ENCODE results near the gene NPW.
"Not testable (repeated sequence)": the region's sequence is repeated elsewhere in the genome, so short reads cannot be mapped to it uniquely, and the experiment has no call there.

Gene NPW

DNA sequence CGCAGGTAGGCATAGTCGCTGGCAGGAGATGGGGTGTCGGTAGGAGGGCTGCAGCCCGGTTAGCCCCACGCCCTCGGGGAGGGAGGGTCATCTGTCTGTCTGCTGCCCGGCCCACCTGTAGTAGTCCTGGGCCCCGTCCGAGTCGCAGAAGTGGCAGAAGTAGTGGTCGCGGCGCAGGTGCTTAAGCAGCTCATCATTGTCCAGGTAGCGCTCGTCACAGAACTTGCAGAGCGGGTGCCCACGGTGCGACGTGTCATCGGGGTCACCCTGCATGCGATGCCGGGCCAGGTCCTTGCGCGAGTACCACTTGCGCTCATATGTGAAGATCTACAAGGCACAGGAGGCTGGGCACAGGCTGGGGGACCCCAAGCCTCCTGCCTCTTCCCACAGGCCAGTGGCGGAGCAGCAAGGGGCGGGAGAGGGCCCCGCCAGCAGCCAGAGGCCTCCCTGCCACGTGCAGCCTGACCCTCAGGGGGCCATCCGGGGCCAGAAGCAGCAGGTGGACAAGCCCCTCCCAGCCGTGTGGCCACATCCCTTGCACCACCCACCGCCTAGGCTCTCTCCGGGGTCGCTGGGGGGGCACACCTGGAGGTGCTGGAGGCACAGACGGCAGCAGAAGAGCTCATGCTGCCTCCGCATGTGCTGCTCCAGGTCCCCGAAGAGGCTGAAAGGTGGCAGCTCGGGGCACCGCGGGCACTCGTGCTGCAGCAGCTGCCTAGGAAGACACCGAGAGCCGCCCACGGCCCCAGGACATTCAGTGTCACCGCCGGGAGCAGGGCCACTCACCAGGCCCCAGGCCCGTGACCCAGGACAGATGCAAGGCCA lies 17.0 kb upstream of the NPW start:
- no peak for DNase-seq (ENCODE audit: low read depth, low spot score)

DNA sequence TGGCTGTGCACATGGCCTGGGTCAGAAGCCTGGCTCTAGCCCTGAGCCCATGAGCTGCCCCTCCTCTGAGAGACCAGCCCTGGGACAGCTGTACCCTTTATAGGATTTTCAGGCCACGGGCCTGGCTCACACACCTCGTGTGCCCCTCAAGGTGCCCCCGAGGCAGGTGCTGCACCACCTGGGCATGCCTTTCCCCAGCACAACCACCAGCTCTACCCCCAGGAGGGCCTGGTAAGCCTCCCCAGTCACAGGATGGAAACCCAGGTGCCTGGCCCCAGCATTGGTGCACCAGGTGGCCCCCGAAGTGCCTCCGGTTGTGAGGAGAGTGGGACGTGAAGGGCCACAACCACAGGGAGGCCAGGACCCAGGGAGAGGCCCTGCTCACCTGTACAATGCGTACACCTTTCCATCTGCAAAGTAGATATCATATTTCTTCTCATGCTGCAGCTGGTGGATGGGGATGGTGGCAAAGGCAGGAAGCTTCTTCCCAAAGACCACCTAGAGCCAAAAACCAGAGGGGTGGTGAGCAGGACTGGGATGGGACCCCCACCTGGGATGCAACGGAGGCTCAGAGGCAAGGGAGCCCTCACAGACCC lies 16.3 kb upstream of the NPW start:
- no peak for DNase-seq (ENCODE audit: low read depth, low spot score)

DNA sequence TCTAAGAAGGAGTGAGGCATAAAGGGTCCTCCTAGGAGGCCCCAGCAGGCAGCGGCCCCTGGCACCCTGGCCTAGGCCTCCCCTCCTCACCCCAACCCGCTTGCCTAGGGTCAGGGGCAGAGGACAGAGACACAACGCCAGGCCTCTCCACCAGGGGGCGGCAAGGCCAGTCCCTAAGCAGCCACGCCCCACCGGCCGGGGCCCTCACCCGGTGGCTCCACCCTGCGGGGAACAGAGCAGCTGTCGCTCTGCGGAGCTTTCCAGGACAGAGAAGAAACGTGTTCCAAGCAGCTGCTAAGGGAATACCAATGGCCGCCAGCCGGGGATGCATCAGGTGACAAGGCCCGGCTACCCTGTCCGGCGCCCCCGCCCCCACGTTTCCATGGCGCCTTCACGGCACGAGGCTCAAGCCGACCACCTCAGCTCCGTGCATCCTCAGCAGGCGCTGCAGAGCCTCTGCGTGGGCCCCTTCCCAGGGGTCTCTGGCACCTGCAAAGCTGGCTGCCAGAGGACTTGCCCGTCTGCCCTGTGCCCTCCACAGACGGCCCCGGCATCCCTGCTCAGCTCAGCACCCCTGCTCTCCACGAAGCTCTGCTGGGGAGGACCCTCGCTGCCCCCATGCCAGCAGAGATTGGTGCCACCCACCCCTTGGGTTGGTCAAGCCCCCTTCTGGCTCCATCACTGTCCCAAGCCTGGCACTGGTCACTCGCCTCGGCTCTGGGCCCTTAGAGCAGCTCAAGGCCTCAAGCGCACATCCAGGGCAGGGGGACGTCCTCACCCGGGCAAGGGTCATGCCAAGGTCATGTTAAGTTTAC lies 15.6 kb upstream of the NPW start:
- peak; percentile 92 for DNase-seq (ENCODE audit: low read depth, low spot score)

DNA sequence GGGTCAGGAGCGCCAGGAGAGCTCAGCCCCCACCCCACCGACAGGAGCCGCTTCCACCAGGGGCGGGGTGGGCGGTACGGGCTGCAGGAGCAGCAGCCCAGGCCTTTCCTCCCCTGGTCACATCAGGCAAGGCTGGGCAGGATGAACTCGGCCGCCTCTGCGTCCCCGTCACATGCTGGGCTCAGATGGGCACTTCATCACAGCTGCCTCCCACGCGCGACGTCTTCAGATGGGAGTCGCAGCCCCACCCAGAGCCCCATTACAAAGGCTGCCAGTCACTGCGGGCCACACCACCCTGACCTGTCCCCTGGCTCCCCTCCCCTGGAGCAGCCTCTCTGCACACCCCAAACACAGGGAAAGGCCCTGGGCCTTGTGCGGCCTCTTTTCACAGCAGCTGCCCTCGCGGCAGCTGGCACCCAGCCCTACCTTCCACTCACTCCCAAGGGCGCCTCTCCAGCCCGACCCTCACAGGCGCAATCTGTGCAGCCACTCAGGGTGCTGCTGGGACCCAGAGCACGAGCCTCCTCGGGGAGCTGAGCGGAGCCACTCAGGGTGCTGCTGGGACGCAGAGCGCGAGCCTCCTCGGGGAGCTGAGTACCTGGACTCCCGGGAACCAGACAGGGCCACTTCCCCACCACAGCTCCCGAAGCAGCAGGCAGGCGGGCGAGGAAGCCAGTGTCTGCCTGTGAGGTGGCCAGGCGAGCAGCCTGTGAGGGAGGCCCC lies 14.6 kb upstream of the NPW start:
- DNase-seq (ENCODE audit: low read depth, low spot score) = no peak

DNA sequence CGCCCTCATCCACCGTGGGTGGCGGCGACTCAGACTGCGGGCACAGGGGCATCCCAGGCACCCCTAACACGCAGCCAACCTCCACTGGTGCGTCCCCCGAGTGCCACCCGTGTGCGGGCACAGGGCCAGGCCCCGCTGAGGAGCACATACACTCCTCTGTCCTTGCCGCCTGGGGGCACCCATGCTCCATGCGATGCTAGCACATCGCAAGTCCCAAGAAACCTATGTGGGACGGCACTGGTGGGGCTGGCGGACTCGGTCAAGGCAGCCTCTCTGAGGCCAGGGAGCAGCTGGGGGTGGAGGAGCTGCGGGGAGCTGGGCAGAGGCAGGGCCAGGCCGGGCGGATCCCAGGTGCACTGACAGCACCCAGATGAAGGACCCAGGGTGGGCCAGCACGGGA lies 13.9 kb upstream of the NPW start:
- DNase-seq (ENCODE audit: low read depth, low spot score) = no peak

DNA sequence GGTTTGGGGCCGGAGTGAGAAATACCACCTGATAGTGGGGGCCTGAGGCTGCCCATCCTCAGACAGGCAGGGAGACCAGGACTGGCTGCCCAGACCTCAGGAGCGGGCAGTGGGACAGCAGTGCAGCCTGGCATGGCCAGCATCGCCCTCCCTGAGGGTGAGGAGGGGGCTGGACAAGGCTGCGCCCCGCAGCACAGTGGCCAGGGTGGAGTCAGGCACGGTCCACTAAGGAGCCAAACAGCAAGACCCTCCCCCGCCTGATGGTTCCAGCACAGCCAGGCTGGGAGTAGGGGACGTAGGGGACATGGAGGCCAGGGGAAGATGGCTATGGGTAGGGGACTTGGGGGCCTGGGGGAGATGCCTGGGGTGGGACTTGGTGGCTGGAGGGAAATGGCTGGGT lies 13.3 kb upstream of the NPW start:
- DNase-seq (ENCODE audit: low read depth, low spot score) = no peak

DNA sequence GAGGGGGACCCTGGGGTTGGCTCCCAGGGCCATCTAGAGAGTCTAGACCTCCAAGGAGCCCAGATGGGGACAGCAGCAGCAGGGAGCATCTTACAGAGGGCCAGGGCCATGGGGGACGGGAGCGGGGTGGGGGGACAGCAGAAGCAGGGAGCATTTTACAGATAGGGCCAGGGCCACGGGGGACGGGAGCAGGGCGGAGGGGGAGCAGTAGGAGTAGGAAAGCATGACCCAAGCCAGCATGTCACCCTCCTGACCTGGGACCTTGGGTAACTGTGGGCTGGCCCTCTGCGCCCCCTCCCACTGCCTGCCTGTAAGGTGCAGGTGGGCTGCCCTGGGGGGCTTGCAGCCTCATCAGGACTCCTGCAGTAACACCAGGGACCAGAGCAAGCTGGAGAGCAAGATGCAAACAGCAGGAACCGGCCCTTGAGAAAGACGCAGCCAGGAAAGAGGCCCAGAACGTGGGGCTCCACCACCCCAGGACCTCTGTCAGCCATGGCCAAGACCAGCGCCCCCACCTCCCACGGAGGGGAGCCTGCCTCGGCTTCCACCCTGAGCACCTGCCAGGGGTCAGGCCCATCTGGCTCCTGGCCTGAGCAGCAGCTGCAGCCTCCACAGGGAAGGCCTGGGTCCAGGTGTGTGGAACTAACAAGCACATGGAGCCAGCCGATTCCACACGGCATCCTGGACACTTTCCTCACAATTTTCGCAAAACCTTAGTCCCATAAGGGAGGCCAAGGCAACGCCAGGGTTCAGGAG lies 12.3 kb upstream of the NPW start:
- no peak for DNase-seq (ENCODE audit: low read depth, low spot score)

DNA sequence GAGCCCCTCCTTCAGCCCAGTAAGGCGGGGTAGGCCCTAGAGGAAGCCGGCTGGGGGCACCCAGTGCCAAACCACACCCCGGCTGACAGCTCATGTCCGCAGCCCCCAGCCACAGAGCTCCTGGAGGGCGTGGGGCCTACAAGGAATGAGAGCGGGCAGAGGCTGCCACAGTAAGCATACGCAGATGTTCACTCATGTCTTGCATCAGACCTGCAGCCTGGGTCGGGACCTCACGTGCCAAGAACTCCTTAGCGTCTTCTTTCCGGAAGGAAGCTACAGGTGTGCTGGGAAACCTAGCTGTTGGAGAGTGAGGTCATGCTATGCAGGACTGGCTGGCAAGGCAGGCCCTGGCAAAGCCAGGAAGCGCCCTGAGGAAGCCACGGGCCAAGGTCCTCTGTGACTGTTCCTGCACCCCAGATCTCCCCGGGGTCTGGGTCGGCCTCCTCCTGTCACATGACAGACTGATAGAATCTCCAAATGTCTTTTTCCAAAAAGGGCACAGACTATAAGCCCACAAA lies 11.5 kb upstream of the NPW start:
- no peak for DNase-seq (ENCODE audit: low read depth, low spot score)

DNA sequence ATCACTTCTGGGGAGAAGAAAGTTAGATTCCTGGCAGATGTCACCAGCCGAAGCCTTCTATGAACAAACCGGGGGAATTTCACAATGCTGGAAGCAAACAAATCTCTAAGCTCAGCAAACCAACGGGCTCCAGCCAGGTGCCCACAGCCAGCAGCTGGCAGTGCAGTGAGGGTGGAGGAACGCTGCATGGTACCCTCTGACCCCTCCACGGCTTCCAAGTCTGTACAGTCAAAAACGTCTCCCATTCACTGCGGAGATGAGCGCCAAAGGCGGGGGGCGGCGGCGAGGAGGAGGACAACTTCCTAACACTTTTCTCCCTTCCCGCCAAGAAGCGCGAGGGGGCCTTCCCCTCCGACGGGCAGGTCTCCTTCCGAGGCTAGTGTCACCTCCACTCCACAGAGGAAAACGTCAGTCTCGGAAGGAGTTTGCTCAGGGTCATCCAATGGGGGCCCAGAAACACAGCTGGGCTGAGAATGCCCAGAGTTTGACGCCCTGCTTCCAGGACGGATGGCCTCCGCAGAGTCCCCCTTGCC lies 10.9 kb upstream of the NPW start:
- DNase-seq (ENCODE audit: low read depth, low spot score) = no peak

DNA sequence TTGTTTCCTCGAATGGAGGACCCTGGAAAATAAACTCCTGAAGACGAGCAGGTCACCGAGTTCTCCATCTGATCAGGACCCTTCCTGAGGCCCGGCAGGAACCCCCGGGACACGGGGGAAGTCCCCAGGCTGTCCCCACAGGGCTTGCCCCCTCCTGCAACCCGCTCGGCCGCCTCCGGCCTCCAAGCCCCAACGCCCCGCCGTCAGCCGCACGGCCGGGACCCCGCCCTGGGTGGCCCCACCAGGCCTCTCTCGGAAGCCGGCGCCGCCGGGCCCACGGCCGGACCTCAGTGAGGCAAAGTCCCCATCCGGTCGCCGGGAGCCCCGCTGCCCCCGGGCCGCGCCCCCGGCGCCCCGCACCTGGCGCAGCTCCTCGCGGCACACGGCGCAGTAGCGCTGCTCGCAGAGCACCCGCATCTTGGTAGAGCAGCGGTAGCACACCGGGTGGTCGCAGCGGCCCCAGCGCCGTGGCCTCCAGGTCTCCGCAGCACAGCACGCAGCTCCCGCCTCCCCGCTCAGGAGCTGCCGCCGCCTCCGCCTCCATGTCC lies 10.3 kb upstream of the NPW start:
- no peak for DNase-seq (ENCODE audit: low read depth, low spot score)

DNA sequence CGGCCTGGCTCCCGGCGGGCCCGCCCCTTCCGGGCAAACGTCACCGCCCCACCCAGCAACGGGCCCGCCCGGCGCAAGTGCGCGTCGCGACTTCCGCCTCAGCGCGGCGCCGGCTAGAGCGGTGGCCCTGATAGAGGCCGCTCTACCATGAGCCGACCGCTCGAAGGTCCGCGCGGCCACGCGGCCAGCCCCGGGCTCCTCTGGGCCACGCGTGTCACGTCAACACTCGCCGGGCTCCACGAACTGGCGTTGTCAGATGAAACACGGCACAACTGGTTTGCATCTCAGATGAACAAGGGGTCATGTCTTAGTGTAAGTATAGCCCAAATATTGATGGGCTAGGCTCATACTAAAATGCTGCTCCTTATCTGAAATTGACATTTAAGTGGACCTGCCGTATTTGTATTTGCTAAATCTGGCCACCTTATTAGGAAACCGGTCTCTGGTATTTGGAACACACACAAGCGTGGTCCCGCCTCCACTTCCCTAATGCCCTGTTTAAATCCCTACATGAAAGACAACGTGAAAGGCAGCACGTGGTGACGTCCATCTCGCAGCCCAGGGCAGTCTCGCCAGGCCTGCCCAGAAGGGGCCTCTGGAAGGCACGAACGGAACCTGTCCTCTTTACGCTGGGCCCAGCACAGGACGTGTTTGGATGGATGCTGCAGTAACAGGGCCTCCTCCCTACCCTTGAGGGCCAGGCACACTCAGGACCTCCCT lies 9.6 kb upstream of the NPW start, which contains the start of gene ZNF598:
ZNF598 (minus strand) TSS at position 31 of the 720 bp plus-strand sequence.
- peak; percentile 96 for DNase-seq (ENCODE audit: low read depth, low spot score)

DNA sequence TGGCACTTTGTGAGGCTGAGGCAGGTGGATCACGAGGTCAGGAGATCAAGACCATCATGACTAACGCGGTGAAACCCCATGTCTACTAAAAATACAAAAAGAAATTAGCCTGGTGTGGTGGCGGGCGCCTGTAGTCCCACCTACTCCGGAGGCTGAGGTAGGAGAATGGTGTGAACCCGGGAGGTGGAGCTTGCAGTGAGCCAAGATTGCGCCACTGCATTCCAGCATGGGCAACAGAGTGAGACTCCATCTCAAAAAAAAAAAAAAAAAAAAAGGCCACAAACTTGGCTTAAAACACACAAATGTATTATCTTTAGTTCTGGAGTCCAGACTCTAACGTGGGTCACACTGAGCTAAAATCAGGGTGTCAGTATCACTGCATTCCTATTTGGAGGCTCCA lies 7.9 kb upstream of the NPW start:
- DNase-seq (ENCODE audit: low read depth, low spot score) = not testable (repeated sequence)

DNA sequence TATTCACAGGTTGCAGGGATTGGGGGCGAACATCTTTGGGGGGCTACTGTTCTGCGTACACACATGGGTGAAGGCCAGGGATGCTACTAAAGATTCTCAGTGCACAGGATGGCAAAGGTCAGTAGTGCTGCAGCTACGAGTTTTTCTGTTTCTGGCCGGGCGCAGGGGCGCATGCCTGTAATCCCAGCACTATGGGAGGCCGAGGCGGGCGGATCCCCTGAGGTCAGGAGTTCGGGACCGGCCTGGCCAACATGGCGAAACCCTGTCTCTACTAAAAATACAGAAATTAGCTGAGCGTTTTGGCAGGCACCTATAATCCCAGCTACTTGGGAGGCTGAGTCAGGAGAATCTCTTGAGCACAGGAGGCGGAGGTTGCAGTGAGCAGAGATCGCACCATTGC lies 6.1 kb upstream of the NPW start:
- no peak for DNase-seq (ENCODE audit: low read depth, low spot score)

DNA sequence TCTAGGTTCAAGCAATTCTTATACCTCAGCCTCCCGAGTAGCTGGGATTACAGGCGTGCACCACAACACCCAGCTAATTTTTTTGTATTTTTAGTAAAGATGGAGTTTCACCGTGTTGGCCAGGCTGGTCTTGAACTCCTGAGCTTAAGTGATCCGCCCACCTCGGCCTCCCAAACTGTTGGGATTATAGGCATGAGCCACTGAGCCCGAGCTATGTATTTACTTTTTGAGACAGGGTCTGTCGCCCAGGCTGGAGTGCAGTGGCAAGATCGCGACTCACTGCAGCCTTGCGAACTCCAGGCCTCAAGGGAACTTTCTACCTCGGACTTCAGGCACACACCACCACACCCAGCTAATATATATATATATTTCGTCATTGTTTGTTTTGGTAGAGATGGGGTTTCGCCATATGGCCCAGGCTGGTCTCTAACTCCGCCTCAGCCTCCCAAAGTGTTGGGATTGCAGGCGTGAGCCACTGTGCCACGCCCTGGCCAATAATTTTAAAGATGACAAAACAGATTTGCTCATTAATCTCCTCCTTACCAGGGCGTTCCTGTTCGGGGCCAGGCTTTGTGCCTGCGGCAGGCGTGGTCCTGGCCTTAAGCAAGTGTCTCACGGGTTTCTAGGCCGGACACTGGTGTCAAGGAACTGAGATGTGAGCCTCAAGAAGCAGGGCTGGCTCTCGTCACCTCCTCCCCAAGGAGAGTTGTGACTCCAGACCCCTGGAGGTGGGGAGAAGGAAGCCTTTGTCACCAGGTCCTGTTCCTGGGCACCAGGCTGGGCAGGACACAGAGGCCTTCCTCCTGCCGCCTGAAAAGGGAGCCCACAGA lies 4.3 kb upstream of the NPW start:
- DNase-seq (ENCODE audit: low read depth, low spot score) = no peak

DNA sequence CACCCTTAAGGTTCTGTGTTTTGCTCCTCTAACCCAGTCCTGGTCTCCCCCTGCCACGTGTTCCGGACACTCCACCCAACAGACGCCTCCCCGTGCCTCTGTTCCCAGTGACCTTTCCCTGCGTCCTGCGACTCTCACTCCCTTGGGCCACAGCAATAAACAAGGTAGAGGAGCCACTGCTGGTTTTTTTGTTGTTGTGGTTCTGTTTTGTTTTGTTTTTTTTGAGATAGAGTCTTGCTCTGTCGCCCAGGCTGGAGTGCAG lies 3.7 kb upstream of the NPW start:
- no peak for DNase-seq (ENCODE audit: low read depth, low spot score)

DNA sequence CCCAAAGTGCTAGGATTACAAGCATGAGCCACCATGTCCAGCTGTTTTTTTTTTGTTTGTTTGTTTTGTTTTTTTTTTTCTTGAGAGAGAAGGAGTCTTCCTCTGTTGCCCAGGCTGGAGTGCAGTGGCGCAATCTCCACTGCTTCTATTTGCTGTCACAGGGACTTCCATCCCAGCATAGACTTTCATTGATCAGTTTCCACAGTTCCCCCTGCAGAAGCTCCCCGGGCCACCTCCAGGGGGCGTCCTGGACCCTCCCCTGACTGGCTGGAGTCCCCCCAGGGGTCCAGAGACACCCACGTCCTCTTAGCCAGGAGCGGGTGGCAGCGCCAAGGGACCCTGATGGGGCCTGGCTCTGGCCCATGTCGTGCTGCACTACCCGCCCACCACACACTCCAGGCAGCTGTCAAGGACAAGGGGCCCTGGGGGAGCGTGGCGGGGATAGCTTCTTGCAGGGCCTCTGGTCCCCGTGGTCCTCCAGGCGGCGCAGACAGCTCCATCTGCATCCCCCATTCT lies 3.1 kb upstream of the NPW start:
- DNase-seq (ENCODE audit: low read depth, low spot score) = no peak

DNA sequence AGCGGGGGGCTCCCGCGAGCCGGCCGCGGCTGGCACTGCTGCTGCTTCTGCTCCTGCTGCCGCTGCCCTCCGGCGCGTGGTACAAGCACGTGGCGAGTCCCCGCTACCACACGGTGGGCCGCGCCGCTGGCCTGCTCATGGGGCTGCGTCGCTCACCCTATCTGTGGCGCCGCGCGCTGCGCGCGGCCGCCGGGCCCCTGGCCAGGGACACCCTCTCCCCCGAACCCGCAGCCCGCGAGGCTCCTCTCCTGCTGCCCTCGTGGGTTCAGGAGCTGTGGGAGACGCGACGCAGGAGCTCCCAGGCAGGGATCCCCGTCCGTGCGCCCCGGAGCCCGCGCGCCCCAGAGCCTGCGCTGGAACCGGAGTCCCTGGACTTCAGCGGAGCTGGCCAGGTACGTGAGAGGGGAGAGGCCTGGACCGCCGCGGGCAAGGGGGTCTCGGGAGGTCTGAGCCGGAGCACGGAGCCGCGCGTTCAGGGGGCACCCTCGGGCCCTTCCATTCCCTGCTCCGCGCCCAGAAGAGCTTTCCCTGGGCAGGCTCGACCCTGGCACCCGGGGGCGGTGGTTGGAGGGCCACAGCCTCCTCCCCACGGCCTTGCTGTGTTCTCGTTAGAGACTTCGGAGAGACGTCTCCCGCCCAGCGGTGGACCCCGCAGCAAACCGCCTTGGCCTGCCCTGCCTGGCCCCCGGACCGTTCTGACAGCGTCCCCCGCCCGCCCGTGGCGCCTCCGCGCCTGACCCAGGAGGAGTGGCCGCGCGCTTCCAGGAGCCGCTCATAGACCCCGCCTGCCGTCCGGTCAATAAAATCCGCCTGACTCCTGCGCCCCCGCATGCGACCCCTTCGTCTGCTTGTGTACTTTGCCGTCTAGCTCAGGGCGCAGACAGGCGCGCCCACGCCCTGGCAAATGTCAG lies 591 bp downstream of the NPW start:
- DNase-seq (ENCODE audit: low read depth, low spot score) = peak; percentile 53

DNA sequence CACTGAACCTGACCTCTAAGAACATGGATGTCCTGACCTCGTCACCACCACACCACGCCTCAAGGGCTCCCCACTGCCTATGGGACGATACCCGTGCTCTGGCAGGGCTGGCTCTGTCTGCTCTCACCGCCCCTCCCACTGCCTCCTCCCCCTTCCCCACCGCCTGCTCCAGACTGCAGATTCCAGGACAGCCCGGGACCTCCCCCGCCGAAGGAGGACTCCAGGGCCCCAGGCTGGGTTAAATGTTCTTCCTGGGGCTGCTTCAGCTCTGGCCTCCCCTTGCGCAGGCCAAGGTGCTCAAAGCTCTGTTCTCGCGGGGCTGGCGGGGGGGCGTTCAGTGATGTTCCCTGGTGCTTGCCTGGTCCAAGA lies 3.1 kb downstream of the NPW start:
- no peak for DNase-seq (ENCODE audit: low read depth, low spot score)

All from astrocyte of the hippocampus (primary cell).